ENCODE measurements around the gene CDK19. TPM values are rescaled to one million over a fixed set of nuclear protein-coding genes. Genes with fewer than 3 reads are reported as not detected.
"Not testable (repeated sequence)": the region's sequence is repeated elsewhere in the genome, so short reads cannot be mapped to it uniquely, and the experiment has no call there.

The CDK19 gene
- total and polyA plus RNA-seq, 10 of the 15 experiments (the other 5 are each of a cell fraction or from before 2014, with no cell fraction given) = 4.6 to 21.4 (median 12.4) TPM

GRCh38 chr6:110581679-110582078 lies 233.6 kb downstream of the CDK19 start:
- BruUV-seq (replicated peaks) = no TSS peak
- FAIRE-seq = no peak
- TF ChIP-seq CBFB (IDR thresholded peaks at IDR 0.05; ENCODE audit: low read depth) (no peak), RFX5 (IDR thresholded peaks at IDR 0.05; ENCODE audit: low read depth, low read length) (no peak), JUND (IDR thresholded peaks at IDR 0.05; ENCODE audit: low read depth, low read length) (no peak), CHD1 (IDR thresholded peaks at IDR 0.05; ENCODE audit: low read depth, low read length) (no peak), ZSCAN29 (IDR thresholded peaks at IDR 0.05) (no peak), CUX1 (IDR thresholded peaks at IDR 0.05; ENCODE audit: insufficient replicate concordance, low read depth, low read length) (no peak), RUNX3 (IDR thresholded peaks at IDR 0.05; ENCODE audit: low read length) (no peak), EGR1 (IDR thresholded peaks at IDR 0.05; ENCODE audit: borderline replicate concordance in 1 of 2, low read depth in 2 of 2, low read length in 2 of 2) (no peak), TAF1 (IDR thresholded peaks at IDR 0.05; ENCODE audit: borderline replicate concordance, low read depth, low read length) (no peak)
- CTCF ChIA-PET = interaction anchor here (1.0 to 1.3 kb wide), 2 partner anchors 9 to 52 kb away, joined by 3 to 4 read pairs; no protein-coding TSS in a partner anchor
- Histone ChIP-seq H3K4me1 (ENCODE audit: control insufficient read depth, insufficient read depth, low read length) (no peaks in the 10 kb centered on the region), H3K4me2 (ENCODE audit: control insufficient read depth, insufficient read depth) (no peak overlapping the region), H3K79me2 (ENCODE audit: control insufficient read depth, insufficient read depth, low read length) (no peaks in the 10 kb centered on the region), H3K9me3 (replicated peaks; ENCODE audit: control insufficient read depth, insufficient read depth, low read length) (no peaks in the 10 kb centered on the region), H3K27ac (ENCODE audit: control insufficient read depth, insufficient read depth) (no peak overlapping the region), H3K9ac (ENCODE audit: control insufficient read depth, insufficient read depth, low read length) (no peak overlapping the region), H3K36me3 (ENCODE audit: control insufficient read depth in 2 of 2, insufficient read depth in 2 of 2, low read length in 1 of 2) (no peaks in the 10 kb centered on the region), H3K27me3 (replicated peaks in 1 of 2; ENCODE audit: control insufficient read depth in 2 of 2, insufficient read depth in 2 of 2, low read length in 1 of 2) (no peaks in the 10 kb centered on the region), H3K4me3 (no peak overlapping the region), H4K20me1 (ENCODE audit: control insufficient read depth, insufficient read depth) (no peaks in the 10 kb centered on the region), H2AFZ (ENCODE audit: control insufficient read depth, low read depth, low read length) (no peak overlapping the region)
- RAD21 ChIA-PET (ENCODE audit: unreplicated experiment) = interaction anchor here (1.2 kb wide), 1 partner anchor 8 kb away, joined by 6 read pairs; no protein-coding TSS in a partner anchor
- DNase-seq (ENCODE audit: low read depth, low spot score) = no peak
- SMC1A ChIA-PET (ENCODE audit: uncharacterized antibody, unreplicated experiment) = interaction anchor here (0.8 to 1.5 kb wide), 2 partner anchors 10 to 25 kb away, joined by 3 to 4 read pairs; no protein-coding TSS in a partner anchor
- POLR2A ChIA-PET = no interaction called here
- in situ Hi-C loops (cut with MboI) (no loop called here), intact Hi-C loops (cut with micrococcal nuclease; ENCODE audit: unreplicated experiment) (no loop called here)
- ATAC-seq = no peak

GRCh38 chr6:110577596-110578167 lies 237.6 kb downstream of the CDK19 start:
- H4K20me1 ChIP-seq (ENCODE audit: control insufficient read depth, insufficient read depth); H3K9ac ChIP-seq (ENCODE audit: control insufficient read depth, insufficient read depth, low read length); in situ Hi-C loops (cut with MboI); H3K79me2 ChIP-seq (ENCODE audit: control insufficient read depth, insufficient read depth, low read length); H3K4me3 ChIP-seq; RAD21 ChIA-PET (ENCODE audit: unreplicated experiment); H3K27me3 ChIP-seq (replicated peaks in 1 of 2; ENCODE audit: control insufficient read depth in 2 of 2, insufficient read depth in 2 of 2, low read length in 1 of 2); H3K36me3 ChIP-seq (ENCODE audit: control insufficient read depth in 2 of 2, insufficient read depth in 2 of 2, low read length in 1 of 2); ATAC-seq; intact Hi-C loops (cut with micrococcal nuclease; ENCODE audit: unreplicated experiment); H3K4me2 ChIP-seq (ENCODE audit: control insufficient read depth, insufficient read depth); FAIRE-seq; H3K9me3 ChIP-seq (replicated peaks; ENCODE audit: control insufficient read depth, insufficient read depth, low read length); BruUV-seq (replicated peaks); DNase-seq (ENCODE audit: low read depth, low spot score); POLR2A ChIA-PET; H2AFZ ChIP-seq (ENCODE audit: control insufficient read depth, low read depth, low read length); SMC1A ChIA-PET (ENCODE audit: uncharacterized antibody, unreplicated experiment); H3K4me1 ChIP-seq (ENCODE audit: control insufficient read depth, insufficient read depth, low read length); H3K27ac ChIP-seq (ENCODE audit: control insufficient read depth, insufficient read depth): not testable (repeated sequence)
- CTCF ChIA-PET = interaction anchor here (0.6 to 1.3 kb wide), 2 partner anchors 11 to 18 kb away, joined by 3 to 4 read pairs; no protein-coding TSS in a partner anchor

All from GM12878 (cell line).